CD4-positive, alpha-beta T cell treated with Interferon gamma for 1 hour (primary cell): ENCODE measurements around the gene WDR89.
"Not testable (repeated sequence)": the region's sequence is repeated elsewhere in the genome, so short reads cannot be mapped to it uniquely, and the experiment has no call there.

Experiments used
- DNase-seq: peaks from one replicate; pipeline ENCODE4 v3.0.0-alpha.2; 2020

Gene WDR89

GRCh38 chr14:63641473-63642228 is at the start of gene WDR89:
Gene WDR89, minus strand, starts transcription at chr14:63641871. Its CDS starts 41,929 bp downstream, at chr14:63599942.
- DNase-seq = peak; percentile 98

- no peak for DNase-seq
Observed at GRCh38 chr14:63689132-63689531, 47.5 kb upstream of the WDR89 start.

- DNase-seq = no peak
Observed at GRCh38 chr14:63686926-63687325, 45.3 kb upstream of the WDR89 start.

- no peak for DNase-seq
Observed at GRCh38 chr14:63685401-63685800, 43.7 kb upstream of the WDR89 start.

GRCh38 chr14:63682727-63683593 is 41.3 kb upstream of the WDR89 start:
- no peak for DNase-seq

- no peak for DNase-seq
Observed at GRCh38 chr14:63678536-63678935, 36.9 kb upstream of the WDR89 start.

GRCh38 chr14:63677891-63678379 is 36.3 kb upstream of the WDR89 start:
- no peak for DNase-seq

GRCh38 chr14:63676615-63677014 is 34.9 kb upstream of the WDR89 start:
- DNase-seq = no peak

GRCh38 chr14:63673886-63674497 is 32.3 kb upstream of the WDR89 start:
- DNase-seq = no peak

- no peak for DNase-seq
Observed at GRCh38 chr14:63673255-63673654, 31.6 kb upstream of the WDR89 start.

- no peak for DNase-seq
Observed at GRCh38 chr14:63672417-63673180, 30.9 kb upstream of the WDR89 start.

GRCh38 chr14:63671987-63672386 is 30.3 kb upstream of the WDR89 start:
- no peak for DNase-seq

GRCh38 chr14:63670692-63671091 is 29.0 kb upstream of the WDR89 start:
- no peak for DNase-seq

- no peak for DNase-seq
Observed at GRCh38 chr14:63666335-63666734, 24.7 kb upstream of the WDR89 start.

GRCh38 chr14:63663428-63664341 is 22.0 kb upstream of the WDR89 start:
- no peak for DNase-seq

GRCh38 chr14:63662776-63663175 is 21.1 kb upstream of the WDR89 start:
- no peak for DNase-seq

GRCh38 chr14:63661881-63662280 is 20.2 kb upstream of the WDR89 start:
- DNase-seq = not testable (repeated sequence)

GRCh38 chr14:63659726-63660125 is 18.1 kb upstream of the WDR89 start:
- DNase-seq = no peak

GRCh38 chr14:63656194-63656593 is 14.5 kb upstream of the WDR89 start:
- no peak for DNase-seq

- no peak for DNase-seq
Observed at GRCh38 chr14:63654936-63655335, 13.3 kb upstream of the WDR89 start.

- DNase-seq = no peak
Observed at GRCh38 chr14:63654346-63654745, 12.7 kb upstream of the WDR89 start.

GRCh38 chr14:63652406-63652805 is 10.7 kb upstream of the WDR89 start:
- DNase-seq = no peak
